WI38 (cell line): ENCODE results near the gene VPS4A.
"Not testable (repeated sequence)": the region's sequence is repeated elsewhere in the genome, so short reads cannot be mapped to it uniquely, and the experiment has no call there.

Experiments used
- H3K4me3 ChIP-seq: 2 replicates; pipeline ENCODE4 v1.5.1; 2011; ENCODE audit warnings: low read depth, mild to moderate bottlenecking, control low read depth, low read length
- CTCF ChIP-seq: IDR thresholded peaks from 2 replicates; pipeline ENCODE4 v1.5.1; 2012; ENCODE audit warnings: low read depth, mild to moderate bottlenecking, control low read depth, low read length

VPS4A gene

GRCh38 chr16:69274699-69275235 lies 36.4 kb upstream of the VPS4A start:
- no peak overlapping the region for H3K4me3 ChIP-seq
- no peak for TF ChIP-seq CTCF

- 0 out of 2 replicates have a peak overlapping the region, but pooled peaks have one; percentile 23 for H3K4me3 ChIP-seq
- no peak for TF ChIP-seq CTCF
Observed at GRCh38 chr16:69276148-69277115, 34.7 kb upstream of the VPS4A start.

GRCh38 chr16:69277413-69277812 lies 33.7 kb upstream of the VPS4A start:
- TF ChIP-seq CTCF: no peak
- no peak overlapping the region for H3K4me3 ChIP-seq

GRCh38 chr16:69283851-69284250 lies 27.3 kb upstream of the VPS4A start:
- no peak for TF ChIP-seq CTCF
- H3K4me3 ChIP-seq: no peak overlapping the region

- TF ChIP-seq CTCF: no peak
- no peak overlapping the region for H3K4me3 ChIP-seq
Observed at GRCh38 chr16:69285240-69285639, 25.9 kb upstream of the VPS4A start.

GRCh38 chr16:69286941-69287713 lies 24.0 kb upstream of the VPS4A start:
- no peak overlapping the region for H3K4me3 ChIP-seq
- TF ChIP-seq CTCF: peak; percentile 15; the same call in 1 of the 2 replicates

GRCh38 chr16:69291657-69292056 lies 19.5 kb upstream of the VPS4A start:
- H3K4me3 ChIP-seq: not testable (repeated sequence)
